ENCODE data around the gene NCF4.

The NCF4 gene

GRCh38 chr22:36864454-36865215, 3.8 kb downstream of the NCF4 start:
- no peak for DNase-seq (ENCODE audit: low read depth in 2 of 2)

- DNase-seq (ENCODE audit: low read depth in 2 of 2) = no peak
Measured at GRCh38 chr22:36865346-36865745, 4.5 kb downstream of the NCF4 start.

- no peak for DNase-seq (ENCODE audit: low read depth in 2 of 2)
Measured at GRCh38 chr22:36867695-36868094, 6.9 kb downstream of the NCF4 start.

GRCh38 chr22:36868546-36869181, 7.9 kb downstream of the NCF4 start:
- DNase-seq (ENCODE audit: low read depth in 2 of 2) = no peak

GRCh38 chr22:36870250-36870649, 9.4 kb downstream of the NCF4 start:
- no peak for DNase-seq (ENCODE audit: low read depth in 2 of 2)

- DNase-seq (ENCODE audit: low read depth in 2 of 2) = no peak
Measured at GRCh38 chr22:36871669-36872081, 10.9 kb downstream of the NCF4 start.

- no peak for DNase-seq (ENCODE audit: low read depth in 2 of 2)
Measured at GRCh38 chr22:36872084-36872483, 11.3 kb downstream of the NCF4 start.

GRCh38 chr22:36872866-36873498, 12.2 kb downstream of the NCF4 start:
- no peak for DNase-seq (ENCODE audit: low read depth in 2 of 2)

- DNase-seq (ENCODE audit: low read depth in 2 of 2) = no peak
Measured at GRCh38 chr22:36873614-36874308, 13.0 kb downstream of the NCF4 start.

- DNase-seq (ENCODE audit: low read depth in 2 of 2) = no peak
Measured at GRCh38 chr22:36874309-36874696, 13.5 kb downstream of the NCF4 start.

GRCh38 chr22:36874736-36875135, 13.9 kb downstream of the NCF4 start:
- DNase-seq (ENCODE audit: low read depth in 2 of 2) = no peak

- no peak for DNase-seq (ENCODE audit: low read depth in 2 of 2)
Measured at GRCh38 chr22:36875741-36876140, 14.9 kb downstream of the NCF4 start.

GRCh38 chr22:36879775-36880174, 19.0 kb downstream of the NCF4 start:
- no peak for DNase-seq (ENCODE audit: low read depth in 2 of 2)

- DNase-seq (ENCODE audit: low read depth in 2 of 2) = no peak
Measured at GRCh38 chr22:36881504-36882245, 20.9 kb downstream of the NCF4 start.

- DNase-seq (ENCODE audit: low read depth in 2 of 2) = no peak
Measured at GRCh38 chr22:36884349-36885158, 23.7 kb downstream of the NCF4 start.

GRCh38 chr22:36885474-36885873, 24.7 kb downstream of the NCF4 start:
- DNase-seq (ENCODE audit: low read depth in 2 of 2) = no peak

GRCh38 chr22:36886016-36886415, 25.2 kb downstream of the NCF4 start:
- no peak for DNase-seq (ENCODE audit: low read depth in 2 of 2)

GRCh38 chr22:36887162-36887561, 26.4 kb downstream of the NCF4 start:
- DNase-seq (ENCODE audit: low read depth in 2 of 2) = no peak

GRCh38 chr22:36891646-36892045, 30.8 kb downstream of the NCF4 start:
- no peak for DNase-seq (ENCODE audit: low read depth in 2 of 2)

- DNase-seq (ENCODE audit: low read depth in 2 of 2) = no peak
Measured at GRCh38 chr22:36892292-36892691, 31.5 kb downstream of the NCF4 start.

- DNase-seq (ENCODE audit: low read depth in 2 of 2) = no peak
Measured at GRCh38 chr22:36893262-36893661, 32.5 kb downstream of the NCF4 start.

Measured in stimulated activated CD8-positive, alpha-beta memory T cell treated with anti-CD3 and anti-CD28 coated beads, Interleukin-7, amount 100 ng/mL, for 1 hour (primary cell).